Suppressor macrophage treated with lipopolysaccharide for 1 hour (primary cell): ENCODE data around the gene NDRG3.
"Not testable (repeated sequence)": the region's sequence is repeated elsewhere in the genome, so short reads cannot be mapped to it uniquely, and the experiment has no call there.

ENCODE experiments used
- DNase-seq, 3 donors: peaks; one replicate each; pipeline ENCODE4 v3.0.0-alpha.2; 2020 to 2022

Gene NDRG3

GRCh38 chr20:36641506-36641843 is 104.4 kb downstream of the NDRG3 start:
- DNase-seq, result no peak

- not testable (repeated sequence) for DNase-seq
Measured at GRCh38 chr20:36638876-36639400, 107.0 kb downstream of the NDRG3 start.

DNA sequence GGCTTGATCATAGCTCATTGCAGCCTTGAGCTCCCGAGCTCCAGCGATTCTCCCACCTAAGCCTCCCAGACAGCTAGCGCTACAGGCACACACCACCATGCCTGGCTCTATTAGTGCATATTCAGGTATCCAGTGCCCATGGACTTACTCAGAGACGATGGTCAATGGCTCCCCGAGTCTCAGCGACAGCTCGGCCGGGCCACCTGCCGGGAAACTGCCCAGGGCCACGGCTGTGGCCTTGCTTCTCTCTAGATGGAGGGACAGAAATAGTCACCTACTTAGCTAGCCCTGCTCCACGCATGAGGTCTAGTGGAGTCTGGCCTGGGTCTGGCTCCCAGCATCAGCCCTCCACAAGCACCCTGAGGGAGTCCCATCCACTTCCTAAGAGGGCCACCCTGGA is 111.5 kb downstream of the NDRG3 start:
- no peak for DNase-seq

DNA sequence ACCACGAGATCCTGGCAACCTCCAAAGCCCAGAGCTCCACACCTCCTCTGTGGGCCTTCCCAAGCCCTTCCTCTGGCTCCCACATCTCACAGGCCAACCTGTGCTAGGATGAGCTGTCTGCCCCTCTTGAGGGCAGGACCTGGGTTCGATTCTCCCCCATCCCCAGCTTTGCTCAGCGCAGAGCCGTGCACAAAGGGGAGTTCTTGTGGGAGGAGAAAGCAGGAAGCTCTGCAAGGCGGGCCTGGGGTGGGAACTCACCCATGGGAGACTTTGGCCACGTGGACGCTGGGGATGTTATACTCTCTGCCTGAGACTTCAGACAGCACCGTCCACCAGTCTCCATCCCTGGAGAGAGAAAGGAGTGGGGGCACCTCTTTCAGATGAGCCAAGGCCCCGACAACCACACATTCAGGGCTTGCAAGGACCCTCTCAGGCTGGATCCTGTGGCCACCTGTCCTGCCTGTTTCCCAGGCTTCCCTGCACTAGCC is 112.6 kb downstream of the NDRG3 start:
- DNase-seq, result no peak

- DNase-seq, result no peak
Measured at GRCh38 chr20:36632487-36633284, 113.2 kb downstream of the NDRG3 start.

- DNase-seq, result no peak
Measured at GRCh38 chr20:36632147-36632486, 113.8 kb downstream of the NDRG3 start.

DNA sequence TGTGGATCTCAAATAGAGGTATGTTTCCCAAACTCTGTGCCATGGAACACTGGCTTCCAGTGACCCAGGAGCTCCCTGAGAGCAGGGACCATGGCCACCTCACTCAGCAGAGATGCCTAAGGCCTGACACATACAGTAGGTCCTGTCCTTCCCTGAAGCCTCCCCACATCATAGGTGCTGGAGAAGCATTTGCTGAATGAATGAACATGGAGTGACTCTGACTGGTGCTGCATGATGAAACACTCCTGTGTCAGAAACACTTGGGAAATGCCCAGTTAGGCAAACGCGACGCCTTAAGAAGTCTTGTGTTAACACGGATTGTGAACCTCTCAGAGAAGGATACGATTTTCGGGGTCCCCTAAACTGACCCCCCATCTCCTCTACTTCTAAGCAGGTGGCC is 114.2 kb downstream of the NDRG3 start:
- peak; percentile 40 to 54 (median 51) for DNase-seq

GRCh38 chr20:36629719-36630681 is 115.9 kb downstream of the NDRG3 start:
- peak in 1 of 3 donors; percentile 8 for DNase-seq

GRCh38 chr20:36628076-36628475 is 117.8 kb downstream of the NDRG3 start:
- no peak for DNase-seq

GRCh38 chr20:36624944-36625324 is 121.0 kb downstream of the NDRG3 start:
- no peak for DNase-seq

GRCh38 chr20:36624068-36624943 is 121.6 kb downstream of the NDRG3 start:
- no peak for DNase-seq

GRCh38 chr20:36623444-36623843 is 122.4 kb downstream of the NDRG3 start:
- no peak for DNase-seq

GRCh38 chr20:36620917-36621316 is 125.0 kb downstream of the NDRG3 start:
- DNase-seq, result no peak

GRCh38 chr20:36614781-36615557 is 130.9 kb downstream of the NDRG3 start:
- DNase-seq, result no peak

DNA sequence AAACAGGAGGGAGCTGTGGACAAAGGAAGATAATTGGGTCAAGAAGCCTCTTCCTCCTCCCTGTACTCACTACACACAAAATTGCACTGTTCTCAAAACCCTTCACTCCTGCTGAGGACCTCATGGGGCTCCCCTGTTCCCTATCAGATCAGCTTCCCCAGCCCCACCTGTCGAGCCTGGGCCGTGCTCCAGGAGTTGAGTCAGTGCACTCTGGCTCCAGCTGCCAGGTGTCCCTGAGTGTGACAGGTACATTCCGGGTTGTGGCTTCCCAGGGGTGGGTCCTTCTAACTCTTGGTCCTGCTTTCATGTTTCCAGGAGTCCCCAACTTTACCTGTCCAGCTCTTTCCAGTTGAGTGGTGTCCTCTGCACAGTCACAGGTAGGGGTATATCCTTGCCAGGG is 131.9 kb downstream of the NDRG3 start:
- no peak for DNase-seq

- DNase-seq, result no peak
Measured at GRCh38 chr20:36611625-36612024, 134.3 kb downstream of the NDRG3 start.

- not testable (repeated sequence) for DNase-seq
Measured at GRCh38 chr20:36608388-36608728, 137.5 kb downstream of the NDRG3 start.

DNA sequence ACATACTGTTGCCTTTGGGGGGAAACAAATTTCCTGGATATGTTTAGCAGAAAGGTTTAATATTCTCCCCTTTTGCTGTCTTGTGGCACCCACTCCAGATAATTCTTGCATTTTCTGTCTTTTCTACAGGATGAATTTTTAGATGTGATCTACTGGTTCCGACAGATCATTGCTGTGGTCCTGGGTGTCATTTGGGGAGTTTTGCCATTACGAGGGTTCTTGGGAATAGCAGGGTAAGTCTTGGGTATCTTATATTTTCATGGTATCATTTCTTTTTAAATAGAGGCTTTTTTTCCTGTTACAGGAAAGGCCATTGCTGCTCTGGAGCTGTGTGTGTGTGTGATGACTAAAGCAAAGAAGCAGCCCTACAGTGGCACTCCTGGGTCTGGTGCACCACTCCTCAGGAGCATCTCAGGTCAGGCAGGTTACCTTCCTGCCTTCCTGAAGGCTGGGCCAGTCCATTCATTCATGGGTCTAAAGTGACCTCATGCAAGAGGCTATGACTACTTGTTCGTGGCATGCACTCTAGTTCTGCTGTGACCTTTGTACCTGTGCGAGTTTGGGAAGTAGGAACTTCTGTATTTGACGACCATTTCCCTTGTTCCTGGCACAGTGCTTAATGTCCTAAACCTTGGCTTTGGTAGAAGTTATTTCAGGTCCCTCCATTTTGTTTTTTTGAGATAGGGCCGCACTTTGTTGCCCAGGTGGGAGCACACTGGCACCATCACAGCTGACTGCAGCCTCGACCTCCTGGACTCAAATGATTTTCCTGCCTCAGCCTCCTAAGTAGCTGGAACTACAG is 138.1 kb downstream of the NDRG3 start:
- DNase-seq, result peak in 1 of 3 donors; percentile 15

DNA sequence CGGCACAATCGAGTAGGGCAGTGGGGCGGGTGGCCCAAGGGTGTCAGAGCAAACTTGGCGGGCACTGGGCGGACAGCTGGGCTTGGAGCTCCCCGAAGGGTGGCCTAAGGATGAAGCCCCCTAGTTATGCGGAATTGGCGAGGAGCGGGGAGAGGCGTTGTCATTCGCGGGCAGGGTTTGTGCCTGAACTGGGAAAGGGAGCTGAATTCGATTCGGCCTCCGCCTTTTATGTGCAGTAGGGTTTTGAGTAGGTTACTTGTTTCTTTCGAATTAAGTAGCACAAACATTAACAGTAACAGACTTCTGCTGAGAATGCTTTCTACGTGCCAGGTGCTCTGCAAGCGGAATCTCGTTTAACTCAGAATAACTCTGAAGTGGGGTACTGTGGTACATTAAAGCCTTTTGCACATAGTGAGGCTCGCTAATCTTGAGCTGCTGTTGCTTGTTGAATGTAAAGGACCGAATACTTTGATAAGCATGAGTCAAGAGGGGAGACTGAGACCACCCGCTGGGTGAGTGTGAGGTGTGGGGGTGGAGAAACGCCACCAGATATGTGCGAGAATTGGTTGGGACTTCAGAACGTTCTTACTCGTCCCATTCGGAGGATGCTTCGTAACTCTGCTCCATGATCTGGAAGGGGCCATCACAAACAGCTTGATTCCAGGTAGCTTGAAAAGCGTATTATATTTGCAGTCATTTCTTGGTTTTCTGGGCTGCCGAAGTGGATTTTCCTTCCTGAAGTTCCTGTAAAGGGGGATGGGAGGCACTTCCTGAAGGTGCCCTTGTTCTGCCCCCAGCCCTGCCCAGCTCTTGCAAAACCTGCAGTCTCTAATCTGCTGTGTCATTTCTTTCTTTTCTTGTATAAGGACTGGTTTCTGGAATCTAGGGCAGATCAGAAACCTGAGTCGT is 139.5 kb downstream of the NDRG3 start:
- DNase-seq, result peak; percentile 66 to 79 (median 75)
